Upper lobe of right lung (tissue), 1 donor: ENCODE data around the gene ANAPC2. TPM values are rescaled to one million over a fixed set of nuclear protein-coding genes. Genes with fewer than 3 reads are reported as not detected.

ENCODE experiments used
- ATAC-seq: fragments of 200-7000 bp; cut with Tn5 transposase; one replicate; pipeline ENCODE4 v1.9.1; 2020; ENCODE audit warnings: mild to moderate bottlenecking, moderate library complexity
- DNase-seq: peaks from one replicate; pipeline ENCODE4 v3.0.0-alpha.2; 2020
- H3K27ac ChIP-seq: fragments of 200-600 bp; one replicate; pipeline ENCODE4 v1.8.0; 2022
- H3K27me3 ChIP-seq: fragments of 200-600 bp; one replicate; pipeline ENCODE4 v1.8.0; 2022; ENCODE audit warnings: mild to moderate bottlenecking
- H3K36me3 ChIP-seq: fragments of 200-600 bp; one replicate; pipeline ENCODE4 v1.8.0; 2022
- H3K4me1 ChIP-seq: fragments of 200-600 bp; one replicate; pipeline ENCODE4 v1.8.0; 2022
- H3K4me3 ChIP-seq: fragments of 200-600 bp; one replicate; pipeline ENCODE4 v1.8.0; 2022; ENCODE audit warnings: mild to moderate bottlenecking
- H3K9me3 ChIP-seq: fragments of 200-600 bp; one replicate; pipeline ENCODE4 v1.8.0; 2022
- CTCF ChIP-seq: fragments of 200-600 bp; IDR thresholded peaks from one replicate; pipeline ENCODE4 v1.8.0; 2022; ENCODE audit warnings: antibody characterized with exemption
- intact Hi-C: fragments of 100-400 bp; cut with DNase I; formaldehyde crosslinking; loops from one replicate; pipeline ENCODE4 v1.11.0; 2022
- total RNA-seq: library from RNA; stranded (reverse); fragmentation: NEBNext Ultra II Directional; extraction: Animal tissue kit (Norgen Biotek cat#: 25700); gene quantifications from one replicate; pipeline ENCODE4 v1.2.1, GENCODE V29; 2021
- donor health status: DM: no; HTN: yes; CAD: no; lungs with severe emphysema.

ANAPC2 gene
- total RNA-seq, 1 donor from 2014 or later, result 51.4 TPM

GRCh38 chr9:137171149-137171900 lies 17.0 kb downstream of the ANAPC2 start:
- DNase-seq (no peak), ATAC-seq (no peak)
- TF ChIP-seq CTCF, result no peak
- intact Hi-C loops, result no loop called here
- H3K36me3 ChIP-seq, result no peaks in the 10 kb centered on the region
- H3K27ac ChIP-seq, result no peak overlapping the region
- H3K27me3 ChIP-seq, result peaks cover 66% of the 10 kb centered on the region
- no peak overlapping the region for H3K4me3 ChIP-seq
- no peaks in the 10 kb centered on the region for H3K9me3 ChIP-seq
- H3K4me1 ChIP-seq, result peaks cover 14% of the 10 kb centered on the region

- TF ChIP-seq CTCF, result no peak
- H3K27ac ChIP-seq, result no peak overlapping the region
- peaks cover 14% of the 10 kb centered on the region for H3K4me1 ChIP-seq
- no peaks in the 10 kb centered on the region for H3K36me3 ChIP-seq
- ATAC-seq (no peak), DNase-seq (no peak)
- H3K9me3 ChIP-seq, result no peaks in the 10 kb centered on the region
- H3K27me3 ChIP-seq, result peaks cover 73% of the 10 kb centered on the region
- H3K4me3 ChIP-seq, result no peak overlapping the region
- intact Hi-C loops, result no loop called here
These were observed 17.7 kb downstream of the ANAPC2 start for GRCh38 chr9:137170486-137171148.

GRCh38 chr9:137169896-137170358 lies 18.4 kb downstream of the ANAPC2 start, which contains the start of gene LRRC26:
Gene LRRC26, minus strand, starts transcription at chr9:137170051. Its CDS starts 108 bp downstream, at chr9:137169943.
- Histone ChIP-seq H3K27ac (no peak within 1 kb of the TSS), H3K4me1 (peaks cover 14% of the 10 kb centered on the region), H3K4me3 (peak within 1 kb of the TSS; percentile 29), H3K9me3 (no peaks in the 10 kb centered on the region), H3K36me3 (no peaks in the 10 kb centered on the region), H3K27me3 (peaks cover 80% of the 10 kb centered on the region)
- no peak for DNase-seq
- TF ChIP-seq CTCF, result no peak
- no peak for ATAC-seq
- intact Hi-C loops, result no loop called here

- H3K36me3 ChIP-seq, result no peaks in the 10 kb centered on the region
- peak overlapping the region; percentile 29 for H3K4me3 ChIP-seq
- TF ChIP-seq CTCF, result no peak
- intact Hi-C loops, result no loop called here
- peaks cover 14% of the 10 kb centered on the region for H3K4me1 ChIP-seq
- H3K27me3 ChIP-seq, result peaks cover 87% of the 10 kb centered on the region
- no peaks in the 10 kb centered on the region for H3K9me3 ChIP-seq
- DNase-seq (no peak), ATAC-seq (peak; percentile 38)
- no peak overlapping the region for H3K27ac ChIP-seq
These were observed 19.2 kb downstream of the ANAPC2 start for GRCh38 chr9:137168904-137169856.

GRCh38 chr9:137168573-137168903 lies 19.8 kb downstream of the ANAPC2 start:
- TF ChIP-seq CTCF, result no peak
- Histone ChIP-seq H3K9me3 (no peaks in the 10 kb centered on the region), H3K36me3 (no peaks in the 10 kb centered on the region), H3K4me1 (peaks cover 15% of the 10 kb centered on the region), H3K4me3 (peak overlapping the region; percentile 29), H3K27ac (no peak overlapping the region), H3K27me3 (peaks cover 94% of the 10 kb centered on the region)
- intact Hi-C loops, result no loop called here
- ATAC-seq (no peak), DNase-seq (no peak)
